ENCODE measurements around the gene ACVRL1. TPM values are rescaled to one million over a fixed set of nuclear protein-coding genes. Genes with fewer than 3 reads are reported as not detected.

The ACVRL1 gene
- total and polyA plus RNA-seq, 9 of the 15 experiments (the other 6 are each of a cell fraction or from before 2014, with no cell fraction given): 0.07 to 1.4 (median 0.30) TPM

GRCh38 chr12:51954561-51955361, 47.5 kb downstream of the ACVRL1 start (continued):
- no peak for TF ChIP-seq RUNX1 (IDR thresholded peaks at IDR 0.05; ENCODE audit: low read depth)
- peak; percentile 74; the same call in 1 of the 2 replicates for TF ChIP-seq ZNF395 (CRISPR knock-in tag; IDR thresholded peaks at IDR 0.05)
- TF ChIP-seq RHOXF2B (CRISPR knock-in tag; conservative IDR thresholded peaks at IDR 0.05): no peak
- no peak for TF ChIP-seq ZNF354B (CRISPR knock-in tag; IDR thresholded peaks at IDR 0.05)
- TF ChIP-seq SP1 (CRISPR knock-in tag; IDR thresholded peaks at IDR 0.05): no peak
- TF ChIP-seq BCOR (IDR thresholded peaks at IDR 0.05): no peak; the same call in 1 of the 2 replicates
- no peak for TF ChIP-seq MLX (CRISPR knock-in tag; conservative IDR thresholded peaks at IDR 0.05)
- TF ChIP-seq ILK (tag; IDR thresholded peaks at IDR 0.05; ENCODE audit: borderline replicate concordance, low read depth): no peak
- TF ChIP-seq ZNF75A (CRISPR knock-in tag; IDR thresholded peaks at IDR 0.05): no peak
- TF ChIP-seq GATA2 (CRISPR knock-in tag; IDR thresholded peaks at IDR 0.05): 0 out of 2 replicates have a peak, but pooled peaks have one; percentile 29
- TF ChIP-seq ZNF124 (CRISPR knock-in tag; IDR thresholded peaks at IDR 0.05): no peak
- peak; percentile 30; the same call in 1 of the 2 replicates for TF ChIP-seq PHB2 (IDR thresholded peaks at IDR 0.05; ENCODE audit: low read depth)
- no peak for TF ChIP-seq ZNF224 (CRISPR knock-in tag; IDR thresholded peaks at IDR 0.05)
- no peak for TF ChIP-seq TEAD1 (CRISPR knock-in tag; IDR thresholded peaks at IDR 0.05)
- no peak for TF ChIP-seq ZBTB43 (CRISPR knock-in tag; IDR thresholded peaks at IDR 0.05)
- peak; percentile 87 for TF ChIP-seq ARID1B (IDR thresholded peaks at IDR 0.05)
- TF ChIP-seq POLR3G (IDR thresholded peaks at IDR 0.05; ENCODE audit: extremely low read depth, insufficient read length, insufficient replicate concordance): no peak
- TF ChIP-seq TFAM (CRISPR knock-in tag; conservative IDR thresholded peaks at IDR 0.05): no peak
- TF ChIP-seq LEF1 (IDR thresholded peaks at IDR 0.05): 0 out of 2 replicates have a peak, but pooled peaks have one; percentile 32
- no peak for TF ChIP-seq THRAP3 (IDR thresholded peaks at IDR 0.05; ENCODE audit: borderline replicate concordance)
- TF ChIP-seq MEF2D (tag; conservative IDR thresholded peaks at IDR 0.05; ENCODE audit: low read depth): peak; percentile 94
- TF ChIP-seq ZSCAN29 (IDR thresholded peaks at IDR 0.05): no peak
- no peak for TF ChIP-seq RBFOX2 (IDR thresholded peaks at IDR 0.05; ENCODE audit: low read depth, low read length)
- TF ChIP-seq ZNF324 (CRISPR knock-in tag; IDR thresholded peaks at IDR 0.05): no peak
- no peak for TF ChIP-seq MECOM (CRISPR knock-in tag; IDR thresholded peaks at IDR 0.05)
- no peak for TF ChIP-seq ARHGAP35 (IDR thresholded peaks at IDR 0.05; ENCODE audit: partially characterized antibody)
- no peak for TF ChIP-seq DDX20 (tag; IDR thresholded peaks at IDR 0.05; ENCODE audit: low read depth)
- peak; percentile 93 for TF ChIP-seq CBFA2T3 (IDR thresholded peaks at IDR 0.05)
- no peak for TF ChIP-seq ZNF764 (CRISPR knock-in tag; IDR thresholded peaks at IDR 0.05; ENCODE audit: low read depth)
- peak; percentile 39; the same call in 1 of the 2 replicates for TF ChIP-seq NCOA1 (IDR thresholded peaks at IDR 0.05; ENCODE audit: low read depth)
